Measurements from ENCODE around the gene SIRPD.
A peak's percentile ranks its signal among the peaks of the same experiment; 100 is the strongest.
"Not testable (repeated sequence)": the region's sequence is repeated elsewhere in the genome, so short reads cannot be mapped to it uniquely, and the experiment has no call there.

Gene SIRPD

DNA sequence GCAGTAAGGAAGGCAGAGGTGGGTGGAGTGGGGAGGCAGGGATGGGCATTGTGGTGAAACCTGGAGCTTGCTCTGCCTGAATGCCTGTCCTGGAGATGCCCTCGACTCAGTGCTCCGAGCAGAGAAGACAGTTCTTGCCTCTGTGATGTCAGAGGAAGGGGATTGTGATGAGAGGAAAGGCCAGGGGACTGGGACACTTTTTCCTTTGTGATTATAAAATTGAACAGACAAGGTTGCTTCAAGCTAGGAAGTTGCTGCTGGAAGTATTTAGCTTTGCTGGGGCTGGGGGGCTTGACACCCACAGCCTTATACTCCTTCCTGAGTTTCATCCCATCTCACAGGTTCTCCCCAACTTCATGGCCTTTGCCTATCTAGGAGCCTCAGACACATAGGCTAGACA lies at the start of gene SIRPD:
Gene SIRPD (minus strand): TSS at position 101 of the 400 bp plus-strand sequence. CDS start 52 bp downstream, at position 49.
- in situ Hi-C loops (cut with HindIII; ENCODE audit: low pct_ligation_motif_present, low pct_unique_long_range_greater_than_20kb, low sequenced_read_pairs) = no loop called here

DNA sequence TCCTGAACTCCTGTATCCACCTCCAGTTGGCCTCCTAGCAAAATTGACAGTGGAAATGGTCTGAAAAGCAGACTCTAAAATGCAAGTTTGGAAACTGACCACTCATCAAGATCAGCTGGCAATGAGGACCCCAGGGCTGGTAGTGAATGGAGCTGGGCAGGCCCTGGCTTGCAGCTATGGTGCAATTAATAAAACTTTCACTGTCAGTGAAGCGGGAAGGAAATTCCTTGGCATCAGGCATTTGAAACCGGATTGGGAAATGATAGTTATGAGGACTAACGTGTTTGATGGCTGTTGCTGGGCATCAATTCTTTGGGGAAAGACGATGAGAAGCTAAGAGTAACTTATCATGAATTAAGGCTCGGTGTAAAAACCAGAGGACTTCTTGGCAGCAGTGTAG lies 43.2 kb upstream of the SIRPD start:
- in situ Hi-C loops (cut with HindIII; ENCODE audit: low pct_ligation_motif_present, low pct_unique_long_range_greater_than_20kb, low sequenced_read_pairs) = no loop called here
- DNase-seq = no peak

More for the DNA sequence above, at the start of gene SIRPD:
- no peak for DNase-seq

DNA sequence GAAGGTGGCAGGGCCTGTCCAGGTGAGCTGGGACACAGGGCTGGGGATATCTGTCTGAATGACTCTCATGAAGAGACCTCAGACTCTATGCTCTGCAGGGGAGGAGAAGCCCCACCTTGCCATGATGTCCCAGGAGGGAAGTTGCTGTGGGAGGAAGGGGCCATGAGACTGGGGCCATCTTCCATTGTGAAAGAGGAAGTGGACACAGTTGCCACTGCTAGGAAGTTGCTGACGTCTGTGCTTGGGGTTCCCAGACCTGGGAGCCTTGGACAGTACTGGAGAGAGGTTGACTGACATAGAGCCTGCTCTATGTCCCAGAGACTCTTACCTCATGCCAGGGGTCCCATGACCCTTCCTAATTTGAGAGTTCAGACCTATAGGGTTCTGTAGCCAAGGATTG lies 37.8 kb upstream of the SIRPD start:
- in situ Hi-C loops (cut with HindIII; ENCODE audit: low pct_ligation_motif_present, low pct_unique_long_range_greater_than_20kb, low sequenced_read_pairs) = no loop called here
- DNase-seq = no peak

DNA sequence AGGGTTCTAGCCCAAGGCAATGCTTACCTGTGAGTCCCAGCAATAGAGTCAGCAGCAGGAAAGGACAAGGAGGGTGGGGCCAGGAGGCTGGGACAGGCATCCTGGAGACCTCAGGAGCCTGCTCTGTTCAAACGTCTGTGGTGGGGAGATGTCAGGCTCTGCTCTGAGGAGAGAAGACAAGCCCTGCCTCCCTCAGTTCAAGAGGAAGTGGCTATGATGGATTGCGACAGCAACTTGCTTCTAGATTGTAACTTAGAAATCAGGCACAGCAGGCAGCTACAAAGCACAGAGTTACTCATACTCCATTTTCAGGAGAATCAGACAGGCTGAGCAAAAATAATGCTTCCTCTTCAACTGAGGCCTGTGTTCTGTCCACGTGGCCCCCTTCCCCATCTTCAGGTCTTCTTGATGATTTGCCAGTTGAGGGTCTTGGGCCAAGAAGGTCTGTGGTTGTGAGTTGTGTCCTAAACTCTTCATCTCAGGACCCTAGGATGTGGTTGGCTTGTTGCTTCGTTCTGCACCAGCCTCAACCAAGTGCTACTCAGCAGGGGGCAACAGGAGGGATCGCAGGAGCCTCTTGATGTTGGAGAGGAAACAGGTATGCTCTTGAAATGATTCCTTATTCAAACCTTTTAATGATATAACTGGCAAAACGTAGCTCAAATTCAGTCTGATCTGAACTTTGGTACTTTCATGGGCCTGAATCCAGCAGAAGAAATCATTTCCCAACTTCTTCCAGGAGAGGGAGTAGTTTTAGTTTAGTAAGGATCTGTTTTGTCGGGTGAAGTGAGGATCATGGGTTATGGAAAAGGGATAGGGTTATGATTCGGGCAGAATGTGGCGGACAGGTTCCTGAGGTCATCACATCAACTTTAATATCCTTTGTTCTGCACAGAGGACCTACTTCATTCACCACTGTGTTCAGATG lies 31.3 kb upstream of the SIRPD start:
- in situ Hi-C loops (cut with HindIII; ENCODE audit: low pct_ligation_motif_present, low pct_unique_long_range_greater_than_20kb, low sequenced_read_pairs) = no loop called here
- no peak for DNase-seq

DNA sequence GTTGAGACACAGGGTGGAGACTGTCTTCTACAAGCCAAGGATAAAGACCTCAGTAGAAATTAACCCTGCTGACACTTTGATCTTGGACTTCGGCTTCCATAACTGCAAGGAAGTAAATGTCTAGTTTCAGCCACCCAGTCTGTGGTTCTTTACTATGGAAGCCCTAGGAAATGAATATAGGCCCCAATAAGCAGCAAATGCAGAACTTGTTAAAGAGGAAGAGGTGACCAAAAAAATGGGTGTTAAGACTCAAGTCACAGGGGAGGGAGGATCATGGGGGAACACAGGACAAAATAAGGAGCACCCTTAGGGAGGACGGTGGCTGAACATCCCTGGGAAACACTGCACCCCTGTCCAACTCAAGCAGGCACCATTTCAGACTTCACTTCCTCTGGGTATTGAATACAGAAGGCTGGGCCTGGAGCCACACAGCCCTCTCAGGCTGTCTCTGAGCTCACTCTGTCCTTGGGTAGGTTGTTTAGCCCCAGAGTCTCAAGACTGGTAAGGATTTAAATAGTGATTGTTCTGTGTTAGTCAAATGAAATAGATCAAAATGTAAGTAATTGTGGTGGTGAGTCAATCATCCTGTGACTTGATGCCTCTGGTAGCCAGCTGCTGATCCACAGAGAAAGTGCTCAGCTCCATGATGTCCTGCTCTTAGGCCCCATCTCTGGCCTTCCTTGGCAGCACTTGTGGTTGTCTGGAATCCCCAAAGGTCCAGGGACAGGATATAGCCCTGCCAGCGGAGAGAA lies 30.5 kb upstream of the SIRPD start:
- DNase-seq = no peak
- in situ Hi-C loops (cut with HindIII; ENCODE audit: low pct_ligation_motif_present, low pct_unique_long_range_greater_than_20kb, low sequenced_read_pairs) = no loop called here

DNA sequence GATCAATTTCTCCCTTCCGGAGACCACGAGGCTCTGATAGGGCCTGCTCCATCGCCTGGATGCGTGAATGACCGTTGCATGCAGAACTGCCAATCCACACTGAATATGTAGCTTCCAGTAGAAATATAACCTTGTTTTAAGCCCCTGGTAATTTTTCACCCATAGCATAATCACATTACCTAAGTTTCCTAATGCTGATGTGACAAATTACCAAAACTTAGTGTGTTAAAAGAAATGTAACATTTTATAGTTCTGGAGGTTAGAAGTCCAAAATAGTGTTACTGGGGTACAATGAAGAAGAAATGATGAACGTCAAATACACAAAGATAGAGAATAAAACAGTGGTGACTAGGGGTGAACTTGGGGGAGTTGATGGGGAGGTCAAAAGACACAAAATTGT lies 22.0 kb upstream of the SIRPD start:
- in situ Hi-C loops (cut with HindIII; ENCODE audit: low pct_ligation_motif_present, low pct_unique_long_range_greater_than_20kb, low sequenced_read_pairs) = no loop called here
- DNase-seq = no peak

DNA sequence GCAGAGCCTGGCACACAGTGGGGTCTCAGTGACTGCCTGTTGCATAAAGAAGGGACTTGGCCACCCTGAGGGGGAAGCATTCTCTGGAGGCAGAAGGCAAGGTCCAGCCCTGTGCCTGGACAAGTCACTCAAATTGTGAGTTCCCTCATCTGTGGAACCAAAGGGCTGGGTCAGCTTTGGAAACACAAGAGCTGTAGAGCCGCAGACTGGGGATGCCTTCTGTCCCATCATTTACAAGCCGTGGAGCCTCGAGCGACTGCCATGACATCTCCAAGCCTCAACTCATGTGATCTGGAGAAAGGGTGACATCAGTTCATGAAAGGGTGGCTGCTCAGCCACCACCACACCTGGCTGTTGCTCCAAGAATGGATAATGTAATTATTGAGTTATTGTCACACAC lies 20.4 kb upstream of the SIRPD start:
- no peak for DNase-seq
- in situ Hi-C loops (cut with HindIII; ENCODE audit: low pct_ligation_motif_present, low pct_unique_long_range_greater_than_20kb, low sequenced_read_pairs) = no loop called here

DNA sequence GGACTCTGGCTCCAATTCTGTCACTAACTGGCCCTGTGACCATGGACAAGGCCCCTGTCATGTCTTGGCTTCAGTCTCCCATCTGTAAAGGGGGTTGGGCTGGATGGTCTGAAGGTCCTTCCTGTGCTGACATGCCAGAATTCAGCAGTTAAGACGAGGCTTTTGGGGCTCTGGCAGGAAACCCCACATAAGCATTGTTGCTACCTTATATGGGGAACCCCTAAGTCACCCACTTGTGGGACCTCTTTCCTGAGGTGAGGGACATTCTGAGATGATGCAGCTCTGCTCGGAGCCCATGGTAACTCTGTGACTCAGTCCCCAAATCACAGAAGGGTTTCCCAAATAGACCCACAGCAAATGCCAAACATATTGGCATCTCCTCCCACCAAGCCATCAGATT lies 19.8 kb upstream of the SIRPD start:
- DNase-seq; in situ Hi-C loops (cut with HindIII; ENCODE audit: low pct_ligation_motif_present, low pct_unique_long_range_greater_than_20kb, low sequenced_read_pairs): not testable (repeated sequence)

DNA sequence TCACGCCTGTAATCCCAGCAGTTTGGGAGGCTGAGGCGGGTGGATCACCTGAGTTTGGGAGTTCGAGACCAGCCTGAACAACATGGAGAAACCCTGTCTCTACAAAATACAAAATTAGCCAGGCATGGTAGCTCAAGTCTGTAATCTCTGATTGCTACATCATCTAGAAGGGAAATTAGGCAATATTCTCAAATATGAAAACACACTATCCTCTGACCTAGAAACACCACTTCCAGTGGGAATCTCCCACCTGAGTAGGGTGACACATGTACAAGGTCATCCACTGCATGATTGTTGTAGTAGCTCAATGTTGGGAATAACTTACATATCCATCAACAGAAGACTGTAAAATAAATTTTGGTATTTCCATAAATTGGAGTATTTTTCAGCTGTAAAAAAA lies 19.1 kb upstream of the SIRPD start:
- DNase-seq = no peak
- in situ Hi-C loops (cut with HindIII; ENCODE audit: low pct_ligation_motif_present, low pct_unique_long_range_greater_than_20kb, low sequenced_read_pairs) = no loop called here

DNA sequence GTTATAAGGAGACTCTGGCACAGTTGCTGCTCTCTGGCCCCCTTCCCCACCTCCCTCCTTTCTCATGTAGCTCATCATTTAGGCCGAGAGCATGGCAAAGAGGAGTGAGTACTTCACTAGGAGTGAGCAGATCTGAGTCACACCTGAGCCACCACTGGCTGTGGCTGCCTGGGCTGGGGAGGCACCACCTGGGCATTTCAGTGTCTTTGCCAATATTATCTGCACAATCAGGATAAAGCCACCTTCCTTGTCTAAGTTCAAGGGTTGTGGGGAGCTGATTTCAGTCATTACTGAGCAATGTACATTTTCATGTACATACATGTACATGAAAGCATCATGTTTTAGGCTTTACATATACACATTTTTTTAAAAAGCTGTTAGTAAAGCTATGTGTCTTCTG lies 18.5 kb upstream of the SIRPD start:
- in situ Hi-C loops (cut with HindIII; ENCODE audit: low pct_ligation_motif_present, low pct_unique_long_range_greater_than_20kb, low sequenced_read_pairs); DNase-seq: not testable (repeated sequence)

DNA sequence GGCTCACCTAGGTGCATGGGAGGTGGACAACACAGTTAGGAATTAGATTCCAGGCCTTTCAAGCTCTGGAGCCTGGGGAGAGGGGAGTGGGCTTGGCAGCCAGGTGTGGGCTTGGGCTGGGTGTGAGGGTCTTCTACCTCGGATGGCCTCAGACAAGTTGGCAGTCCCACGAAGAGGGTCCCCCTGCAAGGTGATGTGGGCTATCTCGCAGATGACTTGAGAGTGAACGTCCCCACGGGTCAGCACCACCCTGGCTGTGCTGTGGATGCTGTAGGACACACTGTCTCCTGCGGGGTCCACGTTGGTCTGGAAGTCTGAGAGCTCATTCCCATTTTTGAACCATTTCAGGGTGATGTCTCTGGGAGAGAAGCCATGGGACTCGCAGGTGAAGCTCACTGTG lies 14.1 kb upstream of the SIRPD start:
- in situ Hi-C loops (cut with HindIII; ENCODE audit: low pct_ligation_motif_present, low pct_unique_long_range_greater_than_20kb, low sequenced_read_pairs); DNase-seq: not testable (repeated sequence)

DNA sequence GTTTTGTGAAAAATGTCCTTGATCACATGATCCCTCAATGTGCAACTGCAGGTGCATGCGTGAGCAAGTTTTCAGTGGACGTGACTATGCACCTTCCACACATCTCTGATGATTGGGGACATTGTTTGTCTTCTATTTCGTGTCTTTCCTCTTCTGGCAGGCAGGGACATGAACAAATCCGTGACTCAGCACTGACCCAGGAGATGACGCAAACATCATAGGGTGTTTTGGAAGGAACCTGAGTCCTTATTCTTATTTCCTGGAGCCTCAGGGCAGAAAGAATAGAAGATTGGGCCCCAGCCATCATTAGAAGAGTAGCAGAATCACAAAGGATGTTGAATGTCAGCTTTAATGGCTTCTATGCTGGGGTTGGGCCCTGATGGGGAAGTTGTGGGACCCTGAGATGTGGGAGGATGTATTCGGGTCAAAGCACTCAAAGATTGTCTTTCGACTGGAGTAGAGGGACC lies 11.9 kb upstream of the SIRPD start:
- no peak for DNase-seq

DNA sequence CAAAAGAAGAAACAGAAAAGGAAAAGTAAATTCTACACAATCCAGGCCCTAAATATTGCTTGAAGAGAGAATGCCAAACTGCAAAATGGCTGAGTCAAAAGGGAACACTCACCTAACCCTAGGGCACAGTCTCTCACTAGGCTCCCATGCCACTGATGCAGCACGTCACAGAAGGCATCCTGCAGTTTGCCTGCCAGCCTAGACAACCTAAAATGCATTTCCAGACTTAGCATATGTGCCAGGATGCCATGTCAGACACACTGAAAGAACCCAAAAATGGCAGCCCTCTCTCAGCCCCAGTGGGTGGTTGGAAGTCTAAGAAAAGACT lies 10.6 kb upstream of the SIRPD start:
- DNase-seq = no peak
- in situ Hi-C loops (cut with HindIII; ENCODE audit: low pct_ligation_motif_present, low pct_unique_long_range_greater_than_20kb, low sequenced_read_pairs) = no loop called here

More for the DNA sequence above, 11.9 kb upstream of the SIRPD start:
- in situ Hi-C loops (cut with HindIII; ENCODE audit: low pct_ligation_motif_present, low pct_unique_long_range_greater_than_20kb, low sequenced_read_pairs) = no loop called here

DNA sequence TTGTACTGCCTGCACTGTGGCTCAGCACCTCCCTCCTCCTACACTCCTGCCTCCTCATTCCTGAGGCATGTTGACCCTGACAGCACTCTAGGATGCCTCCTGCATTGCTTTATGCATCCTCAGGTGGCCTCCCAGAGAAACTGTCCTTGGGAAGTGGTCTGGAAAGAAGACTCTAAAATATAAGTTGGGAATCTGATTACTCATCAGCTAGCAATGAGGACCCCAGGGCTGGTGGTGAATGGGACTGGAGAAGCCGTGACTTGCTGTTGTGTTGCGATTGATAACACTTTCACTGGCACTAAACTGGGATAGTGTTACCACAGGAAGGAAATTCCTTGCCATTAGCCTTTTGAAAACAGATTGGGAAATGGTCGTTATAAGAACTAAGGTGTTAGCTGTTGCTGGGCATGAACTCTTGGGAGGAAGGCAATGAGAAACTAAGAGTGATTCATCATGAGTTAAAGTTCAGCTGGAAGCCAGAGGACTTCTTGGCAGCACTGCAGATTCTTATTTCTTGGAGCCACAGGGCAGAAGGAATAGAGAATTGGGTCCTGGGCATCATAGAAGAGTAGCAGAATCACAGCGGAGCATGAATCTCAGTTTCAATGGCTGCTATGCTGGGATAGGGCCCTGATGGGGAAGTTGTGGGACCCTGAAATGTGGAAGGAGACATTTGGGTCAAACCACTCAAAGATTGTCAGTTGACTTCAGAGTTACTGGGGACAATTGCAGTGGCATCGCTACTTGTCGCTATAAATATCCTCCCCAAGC lies 10.1 kb upstream of the SIRPD start:
- DNase-seq = peak; percentile 93
- in situ Hi-C loops (cut with HindIII; ENCODE audit: low pct_ligation_motif_present, low pct_unique_long_range_greater_than_20kb, low sequenced_read_pairs) = no loop called here

DNA sequence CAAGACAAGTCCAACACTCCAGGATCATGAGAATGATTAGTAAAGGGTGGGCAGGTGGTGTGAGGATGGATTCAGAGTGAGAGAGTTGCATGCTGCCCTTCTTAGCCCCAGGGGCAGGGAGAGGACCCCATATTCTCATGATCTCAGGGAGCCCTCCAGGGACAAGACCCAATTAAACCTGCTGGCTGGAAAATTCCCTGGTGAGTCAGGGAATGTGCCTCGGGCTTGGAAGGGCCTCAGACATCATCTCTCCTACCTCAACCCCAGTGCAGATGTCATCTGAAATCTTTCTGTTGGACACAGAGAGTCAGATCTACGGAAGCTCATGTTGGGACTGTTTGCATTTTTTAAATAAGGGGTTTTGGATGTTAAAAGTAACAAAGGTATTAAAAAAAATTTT lies 9.2 kb upstream of the SIRPD start:
- in situ Hi-C loops (cut with HindIII; ENCODE audit: low pct_ligation_motif_present, low pct_unique_long_range_greater_than_20kb, low sequenced_read_pairs) = no loop called here
- DNase-seq = peak; percentile 27

DNA sequence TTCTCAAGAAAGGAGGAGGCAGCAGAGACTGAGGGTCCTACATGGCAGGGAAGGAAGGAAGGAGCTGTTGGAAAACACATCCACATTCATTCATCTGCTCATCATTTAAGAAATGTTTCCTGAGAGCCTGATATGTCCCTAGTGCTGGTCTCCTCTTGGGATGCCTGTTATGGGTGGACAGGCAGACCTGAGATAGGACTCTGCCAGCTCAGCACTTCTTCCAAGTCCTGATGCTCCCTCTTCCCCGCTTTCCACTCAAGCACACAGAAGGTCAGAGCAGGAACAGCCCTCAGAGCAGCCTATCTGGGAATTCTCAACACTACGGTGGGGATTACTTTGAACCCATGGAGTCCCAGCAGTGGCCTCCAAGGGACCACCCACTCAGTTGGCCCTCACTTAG lies 8.0 kb upstream of the SIRPD start:
- DNase-seq = no peak
- in situ Hi-C loops (cut with HindIII; ENCODE audit: low pct_ligation_motif_present, low pct_unique_long_range_greater_than_20kb, low sequenced_read_pairs) = no loop called here

DNA sequence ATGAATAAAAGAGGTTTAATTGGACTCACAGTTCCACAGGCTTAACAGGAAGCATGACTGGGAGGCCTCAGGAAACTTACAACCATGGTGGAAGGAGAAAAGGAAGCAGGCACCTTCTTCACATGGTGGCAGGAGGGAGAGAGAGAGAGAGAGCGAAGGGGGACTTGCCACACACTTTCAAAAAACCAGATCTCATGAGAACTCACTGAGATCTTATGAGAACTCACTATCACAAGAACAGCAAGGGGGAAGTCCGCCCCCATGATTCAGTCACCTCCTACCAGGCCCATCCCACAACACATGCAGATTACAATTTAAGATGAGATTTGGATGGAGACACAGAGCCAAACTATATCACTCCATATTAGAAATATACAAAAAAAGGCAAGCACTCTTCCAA lies 6.1 kb upstream of the SIRPD start:
- no peak for DNase-seq
- in situ Hi-C loops (cut with HindIII; ENCODE audit: low pct_ligation_motif_present, low pct_unique_long_range_greater_than_20kb, low sequenced_read_pairs) = no loop called here

DNA sequence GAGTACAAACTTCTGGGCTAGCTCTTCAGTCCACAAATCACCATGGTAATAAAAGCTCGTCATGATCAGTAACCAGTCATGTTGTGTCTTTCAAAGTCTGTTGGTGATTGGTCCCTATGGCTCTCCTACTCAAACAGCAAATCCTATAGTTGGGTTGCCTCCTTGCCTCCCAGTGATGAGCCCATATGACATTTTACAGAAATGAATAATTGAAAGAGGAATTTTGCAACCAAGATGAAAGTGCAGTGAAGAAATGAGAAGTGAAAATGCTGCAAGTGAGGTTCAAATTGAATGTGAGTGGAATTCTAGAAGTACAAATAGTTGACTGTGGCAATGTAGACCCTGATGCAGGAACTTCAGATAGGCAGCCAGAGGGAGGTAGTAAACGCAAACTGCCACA lies 5.1 kb upstream of the SIRPD start:
- in situ Hi-C loops (cut with HindIII; ENCODE audit: low pct_ligation_motif_present, low pct_unique_long_range_greater_than_20kb, low sequenced_read_pairs) = no loop called here
- no peak for DNase-seq

DNA sequence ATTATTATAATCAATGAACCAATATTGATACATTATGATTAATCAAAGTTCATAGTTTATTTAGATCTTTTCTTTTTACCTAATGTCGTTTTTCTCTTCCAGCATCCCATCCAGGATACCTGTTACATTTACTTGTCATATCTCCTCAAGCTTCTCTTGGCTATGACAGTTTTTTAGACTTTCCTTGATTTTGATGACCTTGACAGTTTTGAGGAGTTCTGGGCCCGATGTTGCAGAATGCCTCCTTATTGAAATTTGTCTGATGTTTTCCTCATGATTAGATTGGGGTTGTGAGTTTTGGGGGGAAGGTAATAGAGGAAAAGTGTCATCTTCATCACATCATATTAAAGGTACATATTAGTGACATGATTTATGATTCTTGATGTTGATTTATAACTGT lies 3.8 kb upstream of the SIRPD start:
- no peak for DNase-seq
- in situ Hi-C loops (cut with HindIII; ENCODE audit: low pct_ligation_motif_present, low pct_unique_long_range_greater_than_20kb, low sequenced_read_pairs) = no loop called here

All from ACHN (cell line).